Subcutaneous abdominal adipose tissue (tissue), 5 donors: ENCODE data around the gene MCC.

Experiments used
- H3K27ac ChIP-seq: one replicate; pipeline ENCODE4 v1.7.0; 2013; ENCODE audit warnings: low read depth, mild to moderate bottlenecking, inconsistent platforms, low read length, moderate library complexity
- H3K27me3 ChIP-seq, 5 donors: one replicate each; pipeline ENCODE4 v1.7.0; 2013; ENCODE audit warnings: low read length in 5 of 5, inconsistent platforms in 1 of 5; ENCODE audit not compliant: control insufficient read depth in 5 of 5, insufficient read depth in 4 of 5
- H3K36me3 ChIP-seq, 5 donors: one replicate each; pipeline ENCODE4 v1.7.0; 2013; ENCODE audit warnings: low read length in 5 of 5; ENCODE audit not compliant: control insufficient read depth in 5 of 5, insufficient read depth in 5 of 5
- H3K4me1 ChIP-seq, 5 donors: one replicate each; pipeline ENCODE4 v1.7.0; 2013; ENCODE audit warnings: low read length in 5 of 5, mild to moderate bottlenecking in 3 of 5, moderate library complexity in 1 of 5; ENCODE audit not compliant: control insufficient read depth in 5 of 5, insufficient read depth in 5 of 5
- H3K4me3 ChIP-seq, 5 donors: one replicate each; pipeline ENCODE4 v1.7.0; 2013; ENCODE audit warnings: low read length in 5 of 5, low read depth in 1 of 5
- H3K9ac ChIP-seq, 5 donors: one replicate each; pipeline ENCODE4 v1.7.0; 2013; ENCODE audit warnings: low read length in 5 of 5, mild to moderate bottlenecking in 4 of 5, moderate library complexity in 3 of 5
- H3K9me3 ChIP-seq, 5 donors: one replicate each; pipeline ENCODE4 v1.7.0; 2013; ENCODE audit warnings: low read length in 5 of 5; ENCODE audit not compliant: control insufficient read depth in 5 of 5
- donor health status: healthy.
- donor health status: healthy.
- donor health status: healthy.
- donor health status: healthy.
- donor health status: healthy.

The MCC gene

GRCh38 chr5:112977440-112977861 is 510.8 kb downstream of the MCC start:
- Histone ChIP-seq H3K9ac (peak overlapping the region; percentile 73 to 97 (median 95)), H3K4me1 (peaks cover 2 to 30% (median 26%) of the 10 kb centered on the region in 5 donors), H3K4me3 (peak overlapping the region; percentile 84 to 99 (median 90)), H3K9me3 (no peaks in the 10 kb centered on the region), H3K27me3 (no peaks in the 10 kb centered on the region), H3K36me3 (peaks cover 0 to 3% (median 0%) of the 10 kb centered on the region in 5 donors), H3K27ac (peak overlapping the region; percentile 96)

GRCh38 chr5:112976432-112977309 is 511.6 kb downstream of the MCC start, which contains the start of gene DCP2:
TSS of gene DCP2 (plus strand) at chr5:112976798. CDS start at chr5:112976934, 136 bp downstream.
- H3K9me3 ChIP-seq, result no peaks in the 10 kb centered on the region
- peak within 1 kb of the TSS; percentile 73 to 97 (median 95) for H3K9ac ChIP-seq
- peak within 1 kb of the TSS; percentile 84 to 99 (median 95) for H3K4me3 ChIP-seq
- H3K36me3 ChIP-seq, result peaks cover 0 to 3% (median 0%) of the 10 kb centered on the region in 5 donors
- H3K4me1 ChIP-seq, result peaks cover 2 to 30% (median 26%) of the 10 kb centered on the region in 5 donors
- peak within 1 kb of the TSS; percentile 96 for H3K27ac ChIP-seq
- no peaks in the 10 kb centered on the region for H3K27me3 ChIP-seq

GRCh38 chr5:112975721-112976431 is 512.4 kb downstream of the MCC start:
- Histone ChIP-seq H3K36me3 (peaks cover 0 to under 1% (median 0%) of the 10 kb centered on the region in 5 donors), H3K9ac (peak overlapping the region in 4 of 5 donors; percentile 64 to 97 (median 95)), H3K27ac (peak overlapping the region; percentile 96), H3K9me3 (no peaks in the 10 kb centered on the region), H3K4me3 (peak overlapping the region; percentile 84 to 99 (median 95)), H3K4me1 (peaks cover 2 to 30% (median 26%) of the 10 kb centered on the region in 5 donors), H3K27me3 (no peaks in the 10 kb centered on the region)

- H3K36me3 ChIP-seq, result no peaks in the 10 kb centered on the region
- no peak overlapping the region for H3K27ac ChIP-seq
- H3K9me3 ChIP-seq, result no peaks in the 10 kb centered on the region
- no peaks in the 10 kb centered on the region for H3K27me3 ChIP-seq
- no peak overlapping the region for H3K4me3 ChIP-seq
- H3K4me1 ChIP-seq, result peaks cover 2 to 28% (median 26%) of the 10 kb centered on the region in 5 donors
- no peak overlapping the region for H3K9ac ChIP-seq
Measured at GRCh38 chr5:112974901-112975300, 513.4 kb downstream of the MCC start.

- Histone ChIP-seq H3K4me3 (no peak overlapping the region), H3K27ac (no peak overlapping the region), H3K4me1 (peaks cover 2 to 23% (median 18%) of the 10 kb centered on the region in 5 donors), H3K27me3 (no peaks in the 10 kb centered on the region), H3K9ac (no peak overlapping the region), H3K9me3 (no peaks in the 10 kb centered on the region), H3K36me3 (no peaks in the 10 kb centered on the region)
Measured at GRCh38 chr5:112973904-112974303, 514.3 kb downstream of the MCC start.

- H3K4me3 ChIP-seq, result no peak overlapping the region
- H3K36me3 ChIP-seq, result no peaks in the 10 kb centered on the region
- no peaks in the 10 kb centered on the region for H3K27me3 ChIP-seq
- peaks cover 0 to 15% (median 10%) of the 10 kb centered on the region in 5 donors for H3K4me1 ChIP-seq
- no peak overlapping the region for H3K27ac ChIP-seq
- no peak overlapping the region for H3K9ac ChIP-seq
- no peaks in the 10 kb centered on the region for H3K9me3 ChIP-seq
Measured at GRCh38 chr5:112973036-112973435, 515.2 kb downstream of the MCC start.
